Dedifferentiated amniotic fluid mesenchymal stem cell (primary cell): ENCODE results near the gene IL17RB.

Experiments
- DNase-seq: peaks from one replicate; pipeline ENCODE4 v3.0.0-alpha.2; 2016; ENCODE audit errors: extremely low spot score

The IL17RB gene

DNA sequence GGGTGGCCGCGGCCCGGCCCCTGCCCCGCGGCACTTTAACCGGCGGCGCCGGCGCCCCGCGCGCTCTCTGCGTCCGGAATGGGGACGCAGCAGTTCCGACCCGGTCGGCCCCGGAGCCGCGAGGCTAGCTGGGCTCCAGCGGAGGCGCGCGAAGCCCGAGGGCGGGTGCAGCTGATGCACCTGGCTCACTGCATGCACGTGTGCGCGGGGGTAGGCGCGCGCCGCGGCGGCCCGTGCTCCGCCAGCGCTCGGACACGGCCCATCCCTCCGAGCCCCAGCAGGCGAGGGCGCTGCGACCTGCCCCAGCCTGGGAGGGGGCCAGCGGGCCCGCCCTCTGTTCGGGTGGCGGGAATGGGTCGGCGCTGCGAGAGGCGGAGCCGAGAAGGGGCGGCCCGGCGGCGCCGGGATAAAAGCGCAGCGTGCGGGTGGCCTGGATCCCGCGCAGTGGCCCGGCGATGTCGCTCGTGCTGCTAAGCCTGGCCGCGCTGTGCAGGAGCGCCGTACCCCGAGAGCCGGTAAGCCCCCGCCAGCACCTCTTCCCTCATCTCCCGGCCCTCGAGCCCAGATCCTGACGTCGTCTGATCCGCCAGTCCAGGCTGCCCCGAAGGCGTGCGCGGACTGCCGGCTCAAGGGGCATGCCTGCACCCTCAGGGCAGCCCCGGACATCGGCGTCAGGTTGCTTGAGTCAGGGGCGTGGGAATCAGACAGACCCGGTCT lies at the start of gene IL17RB, which contains the start of gene CHDH:
IL17RB (plus strand) TSS at position 435 of the 717 bp plus-strand sequence; CDS start at position 456, 21 bp downstream.
CHDH (minus strand) TSS at position 286 of the 717 bp plus-strand sequence. CDS start 22,411 bp downstream, outside the sequence.
- no peak for DNase-seq

DNA sequence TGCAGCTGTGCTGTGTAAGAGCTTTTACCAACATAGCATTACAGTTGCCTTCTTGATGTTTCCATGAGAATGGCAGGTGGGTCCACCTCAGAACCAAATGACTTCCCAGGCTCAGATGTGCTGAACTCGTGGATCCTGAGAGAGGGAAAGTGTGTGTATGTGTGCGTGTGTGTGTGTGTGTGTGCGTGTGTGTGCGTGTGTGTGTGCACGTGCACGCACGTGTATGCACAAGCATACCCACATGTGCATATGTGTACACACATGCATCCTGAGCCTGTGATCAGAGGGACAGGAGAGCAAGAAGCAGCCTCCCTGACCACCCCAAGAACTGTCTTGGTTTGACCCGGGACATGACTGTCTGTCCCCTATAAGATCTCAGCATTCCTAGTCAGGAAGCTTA lies 48.2 kb upstream of the IL17RB start:
- DNase-seq, result no peak

GRCh38 chr3:53799338-53799865 lies 47.0 kb upstream of the IL17RB start:
- DNase-seq, result no peak

DNA sequence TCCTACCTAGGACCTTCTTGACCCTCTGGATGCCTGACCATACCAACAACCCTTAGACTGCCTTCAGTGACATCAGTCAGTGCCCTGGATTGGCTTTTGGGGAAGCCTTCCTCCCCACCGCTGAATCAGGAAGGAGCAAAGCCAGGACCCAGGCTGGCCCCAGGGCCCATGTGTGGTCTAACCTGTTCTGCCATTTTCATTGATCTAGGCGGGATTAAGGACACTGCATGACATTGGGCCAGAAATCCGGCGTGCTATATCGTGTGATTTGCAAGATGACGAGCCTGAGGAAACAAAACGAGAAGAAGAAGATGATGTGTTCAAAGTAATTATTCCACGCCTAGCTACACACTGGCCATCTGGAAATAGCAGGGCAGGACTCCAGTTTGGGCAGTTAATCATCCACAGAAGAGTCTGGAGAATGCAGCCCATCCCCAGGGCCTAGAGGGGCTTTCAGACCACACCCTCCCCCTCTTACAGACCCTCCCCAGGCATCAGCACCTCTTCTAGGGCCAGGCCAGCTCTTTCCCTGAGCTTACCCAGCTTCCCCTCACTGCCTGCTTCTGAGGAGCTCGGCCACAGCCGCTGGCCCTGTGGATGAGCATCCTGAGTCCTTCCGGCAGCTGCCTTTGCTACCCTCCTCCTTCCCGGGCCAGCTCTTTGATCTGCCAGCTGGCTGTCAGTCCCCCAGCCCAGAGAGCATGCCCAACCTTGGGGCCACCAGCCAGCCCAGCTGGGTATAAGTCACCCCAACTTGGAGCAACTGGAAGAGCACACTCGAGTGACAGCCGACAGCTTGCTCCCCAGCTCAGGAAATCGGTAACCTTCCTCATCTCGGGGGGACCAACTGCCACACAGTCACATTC lies 46.1 kb upstream of the IL17RB start:
- DNase-seq, result no peak

DNA sequence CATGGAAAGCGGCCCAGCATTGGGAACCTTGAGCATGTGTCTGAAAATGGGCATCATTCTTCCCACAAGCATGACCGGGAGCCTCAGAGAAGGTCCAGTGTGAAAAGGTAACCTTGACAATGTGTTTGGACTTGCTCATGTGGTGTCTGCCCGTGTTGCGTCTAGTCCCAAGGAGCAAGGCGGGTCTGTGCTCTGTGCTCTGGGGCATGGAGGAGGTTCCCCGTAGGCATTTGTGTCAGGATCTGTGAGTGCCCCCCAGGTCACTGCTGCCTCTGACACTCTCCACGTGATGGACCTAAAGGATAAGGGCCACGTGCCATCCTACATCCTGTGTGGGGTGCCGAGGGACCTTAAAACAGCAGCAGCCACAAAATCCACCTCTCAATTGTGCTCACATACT lies 45.0 kb upstream of the IL17RB start:
- DNase-seq, result no peak

- DNase-seq, result no peak
These were observed 44.0 kb upstream of the IL17RB start for GRCh38 chr3:53802256-53802880.

DNA sequence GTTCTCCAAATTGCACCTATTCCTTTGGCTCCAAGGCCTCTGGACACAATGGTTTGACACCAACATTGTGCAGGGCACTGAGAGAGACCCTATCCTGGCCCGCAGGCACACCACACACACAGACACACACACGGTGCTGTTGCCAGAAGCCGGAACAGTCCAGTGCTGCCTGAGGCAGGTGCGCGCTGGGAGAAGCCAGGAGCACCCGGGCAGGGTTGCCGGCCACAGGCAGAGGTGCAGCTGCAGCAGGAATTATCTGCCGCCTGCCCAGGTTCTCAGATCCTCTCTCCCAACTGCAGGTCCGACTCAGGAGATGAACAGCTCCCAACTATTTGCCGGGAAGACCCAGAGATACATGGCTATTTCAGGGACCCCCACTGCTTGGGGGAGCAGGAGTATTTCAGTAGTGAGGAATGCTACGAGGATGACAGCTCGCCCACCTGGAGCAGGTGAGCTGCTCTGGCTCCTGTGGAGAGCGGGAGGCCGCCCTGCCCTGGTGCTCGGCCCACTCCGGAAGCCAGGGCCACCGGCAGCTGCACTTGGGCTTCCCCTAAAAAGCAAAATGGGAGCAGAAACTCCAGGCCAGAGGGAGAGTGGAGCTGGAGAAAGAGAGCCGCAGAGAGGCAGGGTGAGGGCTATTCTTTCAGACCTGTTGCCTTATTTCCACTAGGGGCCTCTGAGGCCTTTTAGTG lies 43.1 kb upstream of the IL17RB start:
- DNase-seq, result no peak

DNA sequence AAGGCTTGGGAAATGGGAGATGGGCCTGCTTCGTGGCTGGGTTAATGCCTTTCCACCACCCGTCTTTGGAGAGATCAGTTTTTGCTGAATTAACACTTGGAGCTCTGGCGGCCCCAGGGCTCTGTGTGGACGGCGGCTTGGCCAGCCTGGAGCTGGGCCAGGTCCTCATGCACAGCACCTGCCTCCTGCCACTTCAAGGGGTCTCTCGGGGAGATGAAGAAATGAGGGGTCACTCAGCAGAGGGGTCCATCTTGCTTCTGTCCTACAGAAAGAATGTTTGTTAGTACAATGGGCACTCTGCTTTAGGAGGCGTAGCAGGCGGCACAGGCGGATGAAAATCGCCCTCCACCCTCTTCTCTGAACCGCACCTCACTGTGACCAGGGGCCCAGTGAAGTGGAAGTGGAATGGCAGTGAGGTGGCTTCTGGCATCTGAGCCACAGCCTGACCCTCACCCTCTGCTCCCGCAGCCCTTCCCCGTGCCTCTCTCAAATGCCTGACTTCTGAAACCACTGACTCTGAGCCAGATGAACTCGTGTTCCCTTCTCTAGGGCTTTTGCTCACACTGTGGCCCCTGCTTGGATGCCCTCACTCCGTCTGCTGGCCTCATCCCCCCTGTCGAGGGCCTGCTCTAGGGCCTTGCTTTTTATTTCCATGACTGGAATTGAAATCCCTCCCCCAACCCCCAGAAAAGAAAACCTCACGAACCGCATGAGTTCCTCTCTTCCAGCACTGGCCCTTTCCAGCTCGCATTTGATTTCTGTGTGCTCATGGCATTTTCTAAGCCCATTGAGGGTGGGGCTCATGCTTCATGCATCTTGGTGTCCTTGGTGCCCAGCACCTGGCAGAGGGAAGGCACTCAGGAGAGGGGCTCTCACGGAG lies 42.3 kb upstream of the IL17RB start:
- DNase-seq, result no peak

DNA sequence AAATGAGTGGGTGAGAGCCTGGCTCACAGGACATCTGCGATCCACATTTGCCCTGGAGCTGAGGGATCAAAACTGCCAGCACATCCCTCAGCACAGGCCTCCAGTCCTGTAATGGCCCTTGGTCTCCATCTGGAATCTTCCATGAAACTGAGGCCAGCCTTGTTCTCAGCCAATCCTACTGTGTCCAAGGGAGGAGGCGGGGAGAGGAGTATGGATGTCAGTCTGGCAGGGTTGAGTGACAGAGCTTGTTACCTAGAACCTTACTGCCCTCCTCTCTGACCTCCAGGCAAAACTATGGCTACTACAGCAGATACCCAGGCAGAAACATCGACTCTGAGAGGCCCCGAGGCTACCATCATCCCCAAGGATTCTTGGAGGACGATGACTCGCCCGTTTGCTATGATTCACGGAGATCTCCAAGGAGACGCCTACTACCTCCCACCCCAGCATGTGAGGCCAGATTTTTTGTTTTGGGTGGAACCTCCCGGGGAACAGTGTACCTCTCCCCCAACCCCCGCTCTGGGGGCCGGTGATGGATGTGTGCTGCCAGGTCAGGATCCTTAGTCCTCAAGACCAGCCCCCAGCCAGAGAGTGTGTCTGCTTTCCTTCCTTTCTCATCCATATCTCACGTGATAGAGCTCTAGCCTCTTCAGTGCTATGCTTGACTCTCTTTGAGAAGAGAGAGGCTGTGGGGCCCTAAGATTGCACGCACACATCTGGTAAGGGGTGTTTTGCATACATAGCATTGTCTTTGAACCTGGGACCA lies 41.5 kb upstream of the IL17RB start:
- DNase-seq, result peak; percentile 82

GRCh38 chr3:53805463-53806159 lies 40.8 kb upstream of the IL17RB start:
- DNase-seq, result no peak

DNA sequence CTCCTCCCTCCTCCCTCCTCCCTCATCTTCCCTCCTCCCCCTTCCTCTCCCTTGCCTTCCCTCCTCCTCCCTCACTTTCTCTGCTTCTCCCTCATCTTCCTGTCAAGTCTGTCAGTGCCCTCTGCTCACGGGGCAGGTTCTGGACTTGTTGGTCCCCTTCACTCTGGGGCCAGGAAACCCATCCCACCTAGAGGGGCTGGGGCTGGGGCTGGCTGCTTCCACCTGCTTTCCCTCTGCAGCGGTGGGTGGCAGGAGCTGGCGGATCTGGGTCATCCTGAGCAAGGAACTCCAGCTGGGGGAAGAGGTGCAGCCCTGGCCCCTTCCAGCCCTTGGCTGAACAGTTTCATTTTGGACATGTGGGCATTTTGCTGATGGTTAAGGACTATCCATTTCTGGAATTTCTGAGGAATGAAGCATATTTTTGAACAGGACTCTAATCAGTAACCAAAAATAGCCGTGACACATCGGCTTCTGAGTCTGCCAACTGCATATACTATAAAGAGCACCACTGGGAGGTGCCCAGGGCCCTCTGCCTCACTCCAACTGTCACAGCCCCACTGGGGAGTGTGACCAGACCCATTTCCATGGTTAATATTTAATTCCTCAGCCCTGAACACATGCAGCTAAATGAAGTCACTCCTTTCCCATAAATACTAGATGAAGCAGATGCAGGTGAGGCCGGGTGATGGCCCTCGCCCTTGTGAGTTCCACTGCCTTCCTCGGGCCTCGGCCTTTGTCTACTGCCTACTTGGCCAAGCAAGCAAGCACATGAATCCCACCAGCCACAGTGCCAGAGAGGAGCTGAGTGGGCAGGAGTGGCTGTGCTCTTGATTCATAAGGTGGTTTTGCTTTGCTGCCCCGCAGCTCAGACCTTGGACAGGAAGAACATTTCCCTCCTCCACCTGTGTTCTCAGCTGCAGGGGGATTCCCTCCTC lies 39.9 kb upstream of the IL17RB start:
- DNase-seq, result peak; percentile 91

DNA sequence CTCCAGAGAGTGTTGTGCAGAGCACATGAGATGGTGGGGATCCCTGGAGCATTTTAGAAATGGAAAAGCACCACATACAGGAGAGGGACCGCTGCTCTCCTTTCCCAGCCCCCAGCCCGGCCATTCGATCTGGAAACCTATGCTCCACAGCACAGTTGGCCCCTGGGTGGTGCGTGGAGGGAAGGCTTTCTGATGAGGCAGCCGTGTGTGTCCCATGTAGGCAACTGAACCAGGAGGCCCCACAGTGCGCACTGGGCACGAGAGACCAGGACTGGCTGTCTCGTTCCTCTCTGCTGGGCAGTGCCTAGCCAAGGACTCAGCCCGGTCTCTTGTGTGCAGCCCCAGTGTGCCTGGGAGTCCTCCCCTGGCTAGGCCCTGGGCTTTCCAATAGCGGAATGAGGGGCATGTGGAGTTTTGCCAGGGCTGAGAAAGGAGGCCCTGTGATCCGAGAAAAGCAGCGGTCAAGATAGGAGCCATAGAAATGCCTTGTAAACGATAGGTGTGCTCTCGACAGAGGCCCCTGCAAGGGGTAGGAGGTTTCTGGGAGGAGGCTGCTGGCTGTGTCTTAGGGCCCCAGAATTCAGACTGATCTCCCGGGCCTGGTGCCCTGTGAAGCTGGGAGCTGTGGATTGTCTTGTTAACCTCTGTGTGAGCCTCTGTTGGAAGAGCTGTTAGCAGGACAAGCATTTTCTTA lies 39.1 kb upstream of the IL17RB start:
- no peak for DNase-seq

GRCh38 chr3:53808496-53808895 lies 37.9 kb upstream of the IL17RB start:
- no peak for DNase-seq

- no peak for DNase-seq
These were observed 37.1 kb upstream of the IL17RB start for GRCh38 chr3:53809267-53809666.

- DNase-seq, result no peak
These were observed 36.5 kb upstream of the IL17RB start for GRCh38 chr3:53809764-53810400.

DNA sequence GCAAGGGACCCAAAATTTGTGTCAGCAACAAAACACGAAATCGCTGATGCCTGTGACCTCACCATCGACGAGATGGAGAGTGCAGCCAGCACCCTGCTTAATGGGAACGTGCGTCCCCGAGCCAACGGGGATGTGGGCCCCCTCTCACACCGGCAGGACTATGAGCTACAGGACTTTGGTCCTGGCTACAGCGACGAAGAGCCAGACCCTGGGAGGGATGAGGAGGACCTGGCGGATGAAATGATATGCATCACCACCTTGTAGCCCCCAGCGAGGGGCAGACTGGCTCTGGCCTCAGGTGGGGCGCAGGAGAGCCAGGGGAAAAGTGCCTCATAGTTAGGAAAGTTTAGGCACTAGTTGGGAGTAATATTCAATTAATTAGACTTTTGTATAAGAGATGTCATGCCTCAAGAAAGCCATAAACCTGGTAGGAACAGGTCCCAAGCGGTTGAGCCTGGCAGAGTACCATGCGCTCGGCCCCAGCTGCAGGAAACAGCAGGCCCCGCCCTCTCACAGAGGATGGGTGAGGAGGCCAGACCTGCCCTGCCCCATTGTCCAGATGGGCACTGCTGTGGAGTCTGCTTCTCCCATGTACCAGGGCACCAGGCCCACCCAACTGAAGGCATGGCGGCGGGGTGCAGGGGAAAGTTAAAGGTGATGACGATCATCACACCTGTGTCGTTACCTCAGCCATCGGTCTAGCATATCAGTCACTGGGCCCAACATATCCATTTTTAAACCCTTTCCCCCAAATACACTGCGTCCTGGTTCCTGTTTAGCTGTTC lies 35.0 kb upstream of the IL17RB start:
- DNase-seq, result no peak
